Measurements from ENCODE around the gene WNT2B.

WNT2B gene

DNA sequence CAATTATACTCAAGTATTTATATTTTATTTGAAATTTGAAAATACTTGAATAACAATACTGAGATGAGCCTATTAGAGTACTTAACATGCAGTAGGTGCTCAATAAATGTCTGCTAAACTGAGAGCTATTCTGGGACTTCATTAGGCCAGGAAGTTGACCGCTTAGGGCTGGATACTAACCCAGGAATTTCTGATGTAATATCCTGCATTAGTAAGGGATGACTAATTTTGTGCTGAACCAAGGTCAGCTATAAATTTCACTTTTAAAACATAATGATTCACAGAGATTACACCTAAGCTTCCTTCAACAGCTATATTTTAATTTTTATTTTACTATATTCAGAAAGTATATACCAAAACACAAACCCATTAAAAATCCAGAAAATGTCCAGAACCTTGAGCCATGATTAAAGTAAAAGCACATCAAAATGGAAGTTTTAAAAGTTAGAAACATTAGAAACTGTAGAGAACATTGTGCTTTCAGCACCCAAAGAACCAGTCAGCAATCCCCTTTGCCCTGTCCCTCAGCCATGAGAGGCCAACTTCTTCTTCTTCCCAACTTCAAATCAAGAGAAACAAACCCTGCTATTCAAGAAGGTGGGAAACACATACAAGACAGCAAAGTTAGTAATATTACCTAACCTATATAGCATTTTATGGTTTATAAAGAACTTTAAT is 35.4 kb downstream of the WNT2B start:
- DNase-seq (ENCODE audit: low read depth) = peak; percentile 92
- H3K4me3 ChIP-seq (ENCODE audit: low read length) = no peak overlapping the region
- TF ChIP-seq, protein P1, sequence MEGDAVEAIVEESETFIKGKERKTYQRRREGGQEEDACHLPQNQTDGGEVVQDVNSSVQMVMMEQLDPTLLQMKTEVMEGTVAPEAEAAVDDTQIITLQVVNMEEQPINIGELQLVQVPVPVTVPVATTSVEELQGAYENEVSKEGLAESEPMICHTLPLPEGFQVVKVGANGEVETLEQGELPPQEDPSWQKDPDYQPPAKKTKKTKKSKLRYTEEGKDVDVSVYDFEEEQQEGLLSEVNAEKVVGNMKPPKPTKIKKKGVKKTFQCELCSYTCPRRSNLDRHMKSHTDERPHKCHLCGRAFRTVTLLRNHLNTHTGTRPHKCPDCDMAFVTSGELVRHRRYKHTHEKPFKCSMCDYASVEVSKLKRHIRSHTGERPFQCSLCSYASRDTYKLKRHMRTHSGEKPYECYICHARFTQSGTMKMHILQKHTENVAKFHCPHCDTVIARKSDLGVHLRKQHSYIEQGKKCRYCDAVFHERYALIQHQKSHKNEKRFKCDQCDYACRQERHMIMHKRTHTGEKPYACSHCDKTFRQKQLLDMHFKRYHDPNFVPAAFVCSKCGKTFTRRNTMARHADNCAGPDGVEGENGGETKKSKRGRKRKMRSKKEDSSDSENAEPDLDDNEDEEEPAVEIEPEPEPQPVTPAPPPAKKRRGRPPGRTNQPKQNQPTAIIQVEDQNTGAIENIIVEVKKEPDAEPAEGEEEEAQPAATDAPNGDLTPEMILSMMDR (conservative IDR thresholded peaks at IDR 0.05; ENCODE audit: low read length) = no peak

DNA sequence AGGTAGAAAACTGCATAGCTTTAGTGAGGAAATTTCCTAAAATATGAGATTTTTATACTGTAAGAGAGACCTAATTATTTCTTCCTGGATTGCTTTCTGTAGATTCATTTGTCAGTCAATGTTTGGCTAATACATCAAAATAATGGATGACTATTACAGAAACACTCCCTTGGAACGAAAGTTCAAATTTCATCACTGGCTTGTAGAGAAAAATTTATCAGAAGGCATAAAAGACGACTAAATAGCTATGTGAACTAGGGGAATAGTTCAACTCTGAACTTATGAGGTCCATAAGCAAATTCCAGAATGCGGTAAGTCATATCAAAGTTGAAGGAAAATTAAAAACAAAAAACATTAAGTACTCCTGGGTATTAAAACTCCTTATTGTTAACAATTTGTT is 36.0 kb downstream of the WNT2B start:
- no peak overlapping the region for H3K4me3 ChIP-seq (ENCODE audit: low read length)
- TF ChIP-seq, protein P1 (conservative IDR thresholded peaks at IDR 0.05; ENCODE audit: low read length) = no peak
- peak; percentile 60 for DNase-seq (ENCODE audit: low read depth)

DNA sequence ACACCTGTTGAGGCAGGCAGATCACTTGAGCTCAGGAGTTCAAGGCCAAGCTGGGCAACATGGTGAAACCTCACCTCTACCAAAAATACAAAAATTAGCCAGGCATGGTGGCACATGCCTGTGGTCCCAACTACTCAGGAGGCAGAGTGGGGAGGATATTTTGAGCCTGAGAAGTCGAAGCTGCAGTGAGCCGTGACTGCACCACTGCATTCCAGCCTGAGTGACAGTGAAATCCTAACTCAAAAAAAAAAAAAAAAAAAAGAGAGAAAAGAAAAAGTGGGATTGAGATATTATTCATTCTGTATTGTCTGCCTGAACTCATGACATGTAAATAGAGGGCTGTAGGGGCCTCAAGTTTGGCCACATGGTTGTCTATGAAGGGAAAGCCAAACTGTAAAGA is 37.3 kb downstream of the WNT2B start:
- TF ChIP-seq, protein P1 (conservative IDR thresholded peaks at IDR 0.05; ENCODE audit: low read length) = no peak
- no peak overlapping the region for H3K4me3 ChIP-seq (ENCODE audit: low read length)
- DNase-seq (ENCODE audit: low read depth) = no peak

DNA sequence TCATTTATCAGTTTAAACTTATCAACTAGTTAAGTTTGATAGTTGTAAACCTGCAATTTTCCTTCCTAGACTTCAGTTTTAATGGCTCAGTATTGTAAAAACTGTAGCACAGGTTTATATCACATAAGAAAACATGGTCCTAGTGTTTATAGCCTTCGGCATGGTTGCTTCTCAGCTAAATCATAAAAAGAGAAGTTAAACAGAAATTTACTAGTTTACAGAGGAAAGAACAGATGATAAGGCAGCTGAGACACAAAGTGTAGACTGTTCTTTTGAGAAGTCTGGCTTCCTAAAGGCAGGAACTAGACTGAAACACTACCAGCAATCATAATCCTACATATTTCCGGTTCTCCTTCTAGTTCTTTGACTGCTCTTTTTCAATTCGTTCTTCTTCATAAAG is 39.8 kb downstream of the WNT2B start:
- TF ChIP-seq, protein P1 (conservative IDR thresholded peaks at IDR 0.05; ENCODE audit: low read length) = no peak
- H3K4me3 ChIP-seq (ENCODE audit: low read length) = no peak overlapping the region
- no peak for DNase-seq (ENCODE audit: low read depth)

DNA sequence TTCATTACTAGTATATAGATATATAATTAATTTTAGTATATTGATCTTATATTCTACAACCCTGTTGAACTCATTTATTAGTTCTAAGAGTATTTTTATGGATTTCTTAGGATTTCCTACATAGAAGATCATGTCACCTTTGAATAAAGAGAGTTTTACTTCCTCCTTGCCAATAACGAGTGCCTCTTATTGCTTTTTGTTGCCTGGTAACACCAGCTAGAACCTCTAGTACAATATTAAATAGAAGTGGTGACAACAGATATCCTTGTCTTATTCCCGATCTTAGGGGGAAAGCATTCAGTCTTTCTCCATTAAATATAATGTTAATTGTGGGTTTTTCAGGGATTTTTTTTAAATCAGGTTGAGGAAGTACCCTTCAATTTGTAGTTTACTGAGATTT is 40.8 kb downstream of the WNT2B start:
- DNase-seq (ENCODE audit: low read depth) = no peak
- no peak overlapping the region for H3K4me3 ChIP-seq (ENCODE audit: low read length)
- TF ChIP-seq, protein P1 (conservative IDR thresholded peaks at IDR 0.05; ENCODE audit: low read length) = no peak

DNA sequence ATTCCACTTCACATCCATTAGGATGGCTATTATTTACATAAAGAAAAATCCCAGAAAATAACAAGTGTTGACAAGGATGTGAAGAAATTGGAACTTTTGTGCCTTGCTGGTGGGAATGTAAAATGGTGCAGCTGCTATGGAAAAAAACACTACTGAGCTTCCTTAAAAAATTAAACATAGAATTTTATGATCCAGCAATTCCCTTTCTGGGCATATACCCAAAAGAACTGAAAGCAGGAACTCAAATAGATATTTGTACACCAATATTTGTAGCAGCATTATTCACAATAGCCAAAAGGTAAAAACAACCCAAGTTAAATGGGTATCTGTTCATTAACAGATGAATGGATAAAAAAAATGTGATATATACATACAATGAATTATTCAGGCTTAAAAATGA is 45.6 kb downstream of the WNT2B start:
- DNase-seq (ENCODE audit: low read depth) = no peak
- TF ChIP-seq, protein P1 (conservative IDR thresholded peaks at IDR 0.05; ENCODE audit: low read length) = no peak
- H3K4me3 ChIP-seq (ENCODE audit: low read length) = no peak overlapping the region

DNA sequence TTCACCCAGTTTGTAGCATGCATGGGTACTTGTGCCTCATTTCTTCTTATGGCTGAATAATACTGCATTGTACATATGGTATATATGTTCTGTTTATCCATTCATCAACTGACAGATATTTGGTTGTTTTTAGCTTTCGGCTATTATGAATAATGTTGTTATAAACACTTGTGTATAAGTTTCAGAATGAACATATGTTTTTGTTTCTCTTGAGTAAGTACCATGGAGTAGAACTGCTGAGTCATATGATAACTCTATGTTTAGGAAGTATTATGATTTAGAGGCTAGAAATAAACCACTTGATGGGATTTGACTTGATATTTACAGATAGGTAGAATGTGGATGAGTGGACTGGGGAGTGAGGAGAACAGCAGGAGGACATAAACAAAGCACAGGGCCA is 48.6 kb downstream of the WNT2B start:
- TF ChIP-seq, protein P1 (conservative IDR thresholded peaks at IDR 0.05; ENCODE audit: low read length) = no peak
- no peak overlapping the region for H3K4me3 ChIP-seq (ENCODE audit: low read length)
- DNase-seq (ENCODE audit: low read depth) = peak; percentile 20

All from AG10803 (cell line).